Activated CD4-positive, CD25-positive, alpha-beta regulatory T cell (primary cell): Measurements from ENCODE around the gene CAPZA1.

Experiments used
- DNase-seq, 4 experiments: peaks; one replicate each; lab custom pipeline; 2025; lab: John Stamatoyannopoulos, UW

CAPZA1 gene

GRCh38 chr1:112701227-112702066 is 81.8 kb downstream of the CAPZA1 start:
- DNase-seq, result no peak

- DNase-seq, result no peak
Measured at GRCh38 chr1:112702067-112702395, 82.4 kb downstream of the CAPZA1 start.

GRCh38 chr1:112702420-112703261 is 83.0 kb downstream of the CAPZA1 start:
- no peak for DNase-seq

- DNase-seq, result no peak
Measured at GRCh38 chr1:112703706-112704105, 84.1 kb downstream of the CAPZA1 start.

GRCh38 chr1:112704391-112704933 is 84.8 kb downstream of the CAPZA1 start:
- DNase-seq, result no peak

- peak in 1 of 4 experiments; percentile 14 for DNase-seq
Measured at GRCh38 chr1:112704934-112705627, 85.4 kb downstream of the CAPZA1 start.

- DNase-seq, result no peak
Measured at GRCh38 chr1:112706505-112707220, 87.0 kb downstream of the CAPZA1 start, which contains the start of gene RHOC. Gene RHOC, minus strand, starts transcription at chr1:112707127. Its CDS starts 3,328 bp downstream, at chr1:112703799.

GRCh38 chr1:112707221-112708001 is 87.8 kb downstream of the CAPZA1 start:
- peak; percentile 20 to 41 (median 31) for DNase-seq

- DNase-seq, result no peak
Measured at GRCh38 chr1:112708002-112708448, 88.4 kb downstream of the CAPZA1 start.

- DNase-seq, result no peak
Measured at GRCh38 chr1:112708489-112708888, 88.9 kb downstream of the CAPZA1 start.

- no peak for DNase-seq
Measured at GRCh38 chr1:112710159-112710558, 90.5 kb downstream of the CAPZA1 start.

GRCh38 chr1:112710586-112710985 is 91.0 kb downstream of the CAPZA1 start:
- DNase-seq, result no peak

- no peak for DNase-seq
Measured at GRCh38 chr1:112711041-112711440, 91.4 kb downstream of the CAPZA1 start.

- no peak for DNase-seq
Measured at GRCh38 chr1:112711670-112712069, 92.0 kb downstream of the CAPZA1 start.

GRCh38 chr1:112712191-112712590 is 92.6 kb downstream of the CAPZA1 start:
- no peak for DNase-seq

GRCh38 chr1:112712701-112713128 is 93.1 kb downstream of the CAPZA1 start:
- no peak for DNase-seq

GRCh38 chr1:112713466-112714312 is 94.1 kb downstream of the CAPZA1 start:
- no peak for DNase-seq

GRCh38 chr1:112714313-112715263 is 95.0 kb downstream of the CAPZA1 start:
- DNase-seq, result no peak
